K562 (cell line): ENCODE results near the gene HEMGN. TPM values are rescaled to one million over a fixed set of nuclear protein-coding genes. Genes with fewer than 3 reads are reported as not detected.

Experiments used
- ETV5 ChIP-seq: sonication (generic); formaldehyde crosslinking; IDR thresholded peaks from 2 replicates; pipeline ENCODE4 v1.4.0; 2020; ENCODE audit warnings: low read depth, mild to moderate bottlenecking, missing genetic modification reagents
- GATA2 ChIP-seq: sonication (generic); formaldehyde crosslinking; IDR thresholded peaks from 2 replicates; pipeline ENCODE4 v1.4.0; 2020; ENCODE audit warnings: mild to moderate bottlenecking, missing genetic modification reagents
- HDAC1 ChIP-seq, 2 experiments: fragments of 450-650 bp; IDR thresholded peaks; 2 replicates each; pipeline ENCODE4 v1.6.1; 2016 to 2017; ENCODE audit warnings: inconsistent platforms in 1 of 2, mild to moderate bottlenecking in 1 of 2, moderate library complexity in 1 of 2
- MGA ChIP-seq: fragments of 450-650 bp; IDR thresholded peaks from 2 replicates; pipeline ENCODE4 v1.6.1; 2016; ENCODE audit warnings: mild to moderate bottlenecking, moderate library complexity
- RBM17 ChIP-seq: fragments of 200-400 bp; formaldehyde crosslinking; IDR thresholded peaks from 2 replicates; pipeline ENCODE4 v1.6.1; 2017; ENCODE audit warnings: low read depth, mild to moderate bottlenecking, low read length, borderline replicate concordance
- TRIM24 ChIP-seq, 2 experiments: fragments of 450-650 bp; IDR thresholded peaks; 2 replicates each; pipeline ENCODE4 v1.6.1; 2016
- XRCC4 ChIP-seq: IDR thresholded peaks from one replicate; pipeline ENCODE4 v1.6.1; 2011; ENCODE audit not compliant: insufficient read depth, insufficient read length; ENCODE audit errors: extremely low read depth
- ZNF740 ChIP-seq, 3 experiments: fragments of 200-800 bp in 1 of 3; sonication (Bioruptor generic) in 1 of 3; sonication (generic) in 1 of 3; formaldehyde crosslinking in 1 of 3; IDR thresholded peaks; 2 replicates each; pipeline versions ENCODE4 v1.6.1 to v1.8.0; 2016 to 2022; ENCODE audit warnings: mild to moderate bottlenecking in 2 of 3, missing compliant biosample characterization in 2 of 3, missing genetic modification characterization in 2 of 3, missing genetic modification reagents in 1 of 3
- polyA plus RNA-seq, 8 experiments: library from polyadenylated mRNA; depleted of rRNA in 4 of 8; stranded (reverse) in 5 of 8; unstranded in 3 of 8; fragments of >200 nt; fragmentation: Nextera tagmentation in 2 of 8; fragmentation: Illumina TruSeq in 1 of 8; extraction: Ambion mirVana in 2 of 8; extraction: Trizol in 1 of 8; gene quantifications; 2 replicates each; pipeline versions ENCODE4 v1.2.1 to v1.2.3, GENCODE V29; 2011 to 2014; ENCODE audit warnings: inconsistent platforms in 1 of 8, missing spikeins in 1 of 8
- total RNA-seq, 7 experiments: library from RNA; depleted of rRNA in 6 of 7; stranded (reverse); fragments of >200 nt in 6 of 7; fragmentation: Illumina TruSeq in 2 of 7; extraction: Trizol in 2 of 7; gene quantifications; 2 replicates each; pipeline versions ENCODE4 v1.2.1 to v1.2.3, GENCODE V29; 2011 to 2021; ENCODE audit warnings: low replicate concordance in 1 of 7
- TF ChIP-seq, protein P1 (sequence below): sonication (generic); formaldehyde crosslinking; IDR thresholded peaks from 2 replicates; pipeline ENCODE4 v1.8.1; 2023; ENCODE audit warnings: missing genetic modification reagents, mild to moderate bottlenecking, borderline replicate concordance

The HEMGN gene
- total and polyA plus RNA-seq, 9 of the 15 experiments (the other 6 are each of a cell fraction or from before 2014, with no cell fraction given), result 56.3 to 258 (median 137) TPM

DNA sequence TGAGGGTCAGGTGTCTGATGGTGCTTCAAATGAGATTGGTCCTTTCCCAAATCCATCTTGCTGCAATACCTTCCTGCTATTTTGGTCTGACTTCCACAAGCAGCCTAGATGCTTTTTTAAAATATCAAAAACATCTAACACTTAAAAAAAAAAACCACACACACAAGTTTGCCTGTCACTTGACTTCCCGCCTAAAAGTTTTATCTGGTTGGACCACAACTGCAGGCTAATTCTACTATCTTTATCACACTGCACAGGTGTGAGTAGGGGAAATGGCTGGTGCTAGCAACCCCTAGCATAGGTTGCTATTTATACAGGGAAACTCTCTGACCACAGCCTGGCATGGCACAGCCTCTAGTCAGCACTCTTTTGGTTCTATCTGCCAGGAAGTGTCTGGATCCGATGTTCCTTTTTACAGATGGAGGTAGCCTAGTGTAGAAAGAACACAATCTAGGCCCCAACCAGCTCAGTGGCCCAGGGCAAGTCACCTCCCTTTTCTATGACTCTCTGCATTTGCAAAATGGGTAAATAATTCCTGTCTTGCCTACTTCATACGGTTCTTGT is at the start of gene HEMGN (continued):
- TF ChIP-seq MGA (peak; percentile 51; the same call in 1 of the 2 replicates), GATA2 (CRISPR knock-in tag) (peak; percentile 95), RBM17 (no peak), XRCC4 (no peak), ETV5 (CRISPR knock-in tag) (peak; percentile 86), ZNF740 (CRISPR knock-in tag; IDR thresholded peaks at IDR 0.05) (no peak), ZNF740 (tag; IDR thresholded peaks at IDR 0.05) (no peak), TRIM24 (IDR thresholded peaks at IDR 0.05) (peak; percentile 89 to 92), HDAC1 (IDR thresholded peaks at IDR 0.05) (peak in 1 of 2 experiments; percentile 70; a peak in 3 of 4 replicates)
- TF ChIP-seq, protein P1, sequence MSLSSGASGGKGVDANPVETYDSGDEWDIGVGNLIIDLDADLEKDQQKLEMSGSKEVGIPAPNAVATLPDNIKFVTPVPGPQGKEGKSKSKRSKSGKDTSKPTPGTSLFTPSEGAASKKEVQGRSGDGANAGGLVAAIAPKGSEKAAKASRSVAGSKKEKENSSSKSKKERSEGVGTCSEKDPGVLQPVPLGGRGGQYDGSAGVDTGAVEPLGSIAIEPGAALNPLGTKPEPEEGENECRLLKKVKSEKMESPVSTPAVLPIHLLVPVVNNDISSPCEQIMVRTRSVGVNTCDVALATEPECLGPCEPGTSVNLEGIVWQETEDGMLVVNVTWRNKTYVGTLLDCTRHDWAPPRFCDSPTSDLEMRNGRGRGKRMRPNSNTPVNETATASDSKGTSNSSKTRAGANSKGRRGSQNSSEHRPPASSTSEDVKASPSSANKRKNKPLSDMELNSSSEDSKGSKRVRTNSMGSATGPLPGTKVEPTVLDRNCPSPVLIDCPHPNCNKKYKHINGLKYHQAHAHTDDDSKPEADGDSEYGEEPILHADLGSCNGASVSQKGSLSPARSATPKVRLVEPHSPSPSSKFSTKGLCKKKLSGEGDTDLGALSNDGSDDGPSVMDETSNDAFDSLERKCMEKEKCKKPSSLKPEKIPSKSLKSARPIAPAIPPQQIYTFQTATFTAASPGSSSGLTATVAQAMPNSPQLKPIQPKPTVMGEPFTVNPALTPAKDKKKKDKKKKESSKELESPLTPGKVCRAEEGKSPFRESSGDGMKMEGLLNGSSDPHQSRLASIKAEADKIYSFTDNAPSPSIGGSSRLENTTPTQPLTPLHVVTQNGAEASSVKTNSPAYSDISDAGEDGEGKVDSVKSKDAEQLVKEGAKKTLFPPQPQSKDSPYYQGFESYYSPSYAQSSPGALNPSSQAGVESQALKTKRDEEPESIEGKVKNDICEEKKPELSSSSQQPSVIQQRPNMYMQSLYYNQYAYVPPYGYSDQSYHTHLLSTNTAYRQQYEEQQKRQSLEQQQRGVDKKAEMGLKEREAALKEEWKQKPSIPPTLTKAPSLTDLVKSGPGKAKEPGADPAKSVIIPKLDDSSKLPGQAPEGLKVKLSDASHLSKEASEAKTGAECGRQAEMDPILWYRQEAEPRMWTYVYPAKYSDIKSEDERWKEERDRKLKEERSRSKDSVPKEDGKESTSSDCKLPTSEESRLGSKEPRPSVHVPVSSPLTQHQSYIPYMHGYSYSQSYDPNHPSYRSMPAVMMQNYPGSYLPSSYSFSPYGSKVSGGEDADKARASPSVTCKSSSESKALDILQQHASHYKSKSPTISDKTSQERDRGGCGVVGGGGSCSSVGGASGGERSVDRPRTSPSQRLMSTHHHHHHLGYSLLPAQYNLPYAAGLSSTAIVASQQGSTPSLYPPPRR (CRISPR knock-in tag), result no peak
